Endothelial cell of umbilical vein (primary cell): Measurements from ENCODE around the gene BIRC2. TPM values are rescaled to one million over a fixed set of nuclear protein-coding genes. Genes with fewer than 3 reads are reported as not detected.

ENCODE experiments used
- BruUV-seq: library from RNA; stranded (reverse); fragments of 400-500 nt; replicated peaks from 2 replicates; lab custom pipeline; 2021; lab: Mats Ljungman, UMichigan
- CTCF ChIA-PET: fragments of 300-600, 350-600 bp; sonication (Branson Sonifier 250); formaldehyde crosslinking; loops from one replicate; lab custom pipeline; 2021; ENCODE audit warnings: antibody characterized with exemption, inconsistent platforms; lab: Charles Lee
- POLR2A ChIA-PET: fragments of 300-600, 350-600 bp; sonication (Branson Sonifier 250); formaldehyde crosslinking; loops from one replicate; lab custom pipeline; 2021; ENCODE audit warnings: antibody characterized with exemption, inconsistent platforms; lab: Charles Lee
- DNase-seq: peaks from one replicate; pipeline ENCODE4 v3.0.0-alpha.2; 2011; ENCODE audit warnings: low read depth, low spot score
- FAIRE-seq: peaks from 2 replicates; lab custom pipeline; 2011; peaks lifted over from hg19 to GRCh38; lab: Jason Lieb, UNC
- H2AFZ ChIP-seq: 2 replicates; pipeline ENCODE4 v1.6.0; 2012; ENCODE audit warnings: low read depth, low read length, control low read depth, inconsistent platforms
- H3K27ac ChIP-seq: 2 replicates; pipeline ENCODE4 v1.5.1; 2011; ENCODE audit warnings: low read depth, mild to moderate bottlenecking, control low read depth, low read length, moderate library complexity; ENCODE audit not compliant: insufficient read depth
- H3K27me3 ChIP-seq, 2 experiments: 2 replicates each; pipeline versions ENCODE4 v1.6.0 to v1.6.1; 2011; ENCODE audit warnings: low read length in 2 of 2, mixed read lengths in 1 of 2; ENCODE audit not compliant: control insufficient read depth in 2 of 2, insufficient read depth in 2 of 2
- H3K36me3 ChIP-seq, 2 experiments: 2 replicates in 1 of 2; 3 replicates in 1 of 2; pipeline ENCODE4 v1.5.1; 2011; ENCODE audit warnings: low read length in 2 of 2, mild to moderate bottlenecking in 1 of 2, moderate library complexity in 1 of 2; ENCODE audit not compliant: control insufficient read depth in 2 of 2, insufficient read depth in 2 of 2; ENCODE audit errors: extremely low read depth in 1 of 2
- H3K4me1 ChIP-seq: 3 replicates; pipeline ENCODE4 v1.5.1; 2011; ENCODE audit warnings: mild to moderate bottlenecking, low read length; ENCODE audit not compliant: control insufficient read depth, insufficient read depth; ENCODE audit errors: extremely low read depth
- H3K4me2 ChIP-seq: 2 replicates; pipeline ENCODE4 v1.6.1; 2011; ENCODE audit warnings: low read length, control low read depth, mixed read lengths; ENCODE audit not compliant: insufficient read depth
- H3K4me3 ChIP-seq, 3 experiments: fragments of 200-600 bp in 1 of 3; sonication (generic), shearing (Covaris generic) in 1 of 3; replicated peaks in 1 of 3; 2 replicates each; pipeline ENCODE4 v1.5.1; 2011 to 2016; ENCODE audit warnings: control low read depth in 3 of 3, low read length in 3 of 3, mild to moderate bottlenecking in 2 of 3, inconsistent platforms in 1 of 3, low read depth in 1 of 3, moderate library complexity in 1 of 3; ENCODE audit not compliant: insufficient read depth in 1 of 3
- H3K79me2 ChIP-seq: 2 replicates; pipeline ENCODE4 v1.6.0; 2012; ENCODE audit warnings: low read length, inconsistent platforms; ENCODE audit not compliant: control insufficient read depth, insufficient read depth
- H3K9ac ChIP-seq: replicated peaks from 2 replicates; pipeline ENCODE3; 2011; ENCODE audit warnings: low read length, control low read depth; ENCODE audit not compliant: insufficient read depth; ENCODE audit errors: extremely low read depth
- H3K9me1 ChIP-seq: replicated peaks from 3 replicates; pipeline ENCODE4 v1.6.0; 2011; ENCODE audit warnings: mild to moderate bottlenecking, low read length; ENCODE audit not compliant: control insufficient read depth, insufficient read depth; ENCODE audit errors: extremely low read depth
- H3K9me3 ChIP-seq: replicated peaks from 2 replicates; pipeline ENCODE4 v1.5.1; 2012; ENCODE audit warnings: low read length, inconsistent platforms; ENCODE audit not compliant: control insufficient read depth, insufficient read depth
- H4K20me1 ChIP-seq: replicated peaks from 2 replicates; pipeline ENCODE3; 2011; ENCODE audit warnings: mild to moderate bottlenecking, low read length; ENCODE audit not compliant: control insufficient read depth, insufficient read depth; ENCODE audit errors: extremely low read depth
- CTCF ChIP-seq, 2 donors: IDR thresholded peaks; 1 replicate in 1 of 2; 2 replicates in 1 of 2; pipeline ENCODE4 v1.5.1; 2011; ENCODE audit warnings: low read length in 2 of 2, mild to moderate bottlenecking in 2 of 2, moderate library complexity in 2 of 2, control low read depth in 1 of 2, inconsistent platforms in 1 of 2, low read depth in 1 of 2; ENCODE audit not compliant: insufficient read depth in 1 of 2; ENCODE audit errors: extremely low read depth in 1 of 2
- EZH2 ChIP-seq: IDR thresholded peaks from 2 replicates; pipeline ENCODE4 v1.6.1; 2012; ENCODE audit warnings: borderline replicate concordance, low read depth, mild to moderate bottlenecking, moderate library complexity, low read length, inconsistent platforms; ENCODE audit not compliant: severe bottlenecking
- FOS ChIP-seq: IDR thresholded peaks from 2 replicates; pipeline ENCODE4 v1.6.1; 2011; ENCODE audit warnings: mild to moderate bottlenecking, low read length, moderate library complexity, borderline replicate concordance; ENCODE audit not compliant: insufficient read depth
- GATA2 ChIP-seq: IDR thresholded peaks from 2 replicates; pipeline ENCODE4 v1.7.0; 2011; ENCODE audit warnings: low read depth, mild to moderate bottlenecking, moderate library complexity, mixed read lengths, low read length; ENCODE audit not compliant: insufficient read length, insufficient read depth
- JUN ChIP-seq: IDR thresholded peaks from 2 replicates; pipeline ENCODE4 v1.6.1; 2011; ENCODE audit warnings: borderline replicate concordance, low read depth; ENCODE audit not compliant: insufficient read length, insufficient read depth
- MAX ChIP-seq: IDR thresholded peaks from 2 replicates; pipeline ENCODE4 v1.6.1; 2011; ENCODE audit not compliant: insufficient read depth, insufficient read length
- MYC ChIP-seq: IDR thresholded peaks from one replicate; pipeline ENCODE4 v1.6.1; 2011; ENCODE audit warnings: mild to moderate bottlenecking, low read depth, low read length
- POLR2A ChIP-seq: IDR thresholded peaks from 2 replicates; pipeline ENCODE4 v1.6.1; 2012; ENCODE audit warnings: low read depth, mild to moderate bottlenecking, control low read depth, low read length
- POLR2AphosphoS5 ChIP-seq: IDR thresholded peaks from 2 replicates; pipeline ENCODE4 v1.6.1; 2012; ENCODE audit warnings: low read depth, mild to moderate bottlenecking, control low read depth, low read length, moderate library complexity; ENCODE audit not compliant: insufficient read depth
- dilution Hi-C: fragments of 300-500 bp; cut with MboI; formaldehyde crosslinking; loops from one replicate; pipeline ENCODE4 v1.15.0; 2019; ENCODE audit warnings: low sequenced_read_pairs; ENCODE audit not compliant: extremely low pct_ligation_motif_present
- intact Hi-C: fragments of 100-400 bp; cut with micrococcal nuclease; formaldehyde crosslinking; loops from one replicate; pipeline ENCODE4 v1.10.0; 2022
- polyA plus RNA-seq, 4 experiments: library from polyadenylated mRNA; depleted of rRNA in 3 of 4; stranded (reverse) in 3 of 4; unstranded in 1 of 4; fragments of >200 nt; gene quantifications; 2 replicates each; pipeline versions ENCODE4 v1.2.1 to v1.2.3, GENCODE V29; 2011 to 2012; ENCODE audit warnings: missing spikeins in 1 of 4
- total RNA-seq: library from RNA; stranded (reverse); gene quantifications from 2 replicates; pipeline ENCODE4 v1.2.3, GENCODE V29; 2021

The BIRC2 gene
- total and polyA plus RNA-seq, 2 donors (not counting 3 experiments of a cell fraction or from before 2014, with no cell fraction given): 42.8 to 47.3 TPM

GRCh38 chr11:102406099-102406498 is 59.1 kb downstream of the BIRC2 start:
- FAIRE-seq (no peak), DNase-seq (no peak)
- peaks cover 4 to 5% of the 10 kb centered on the region in 2 experiments for H3K36me3 ChIP-seq
- TF ChIP-seq FOS (no peak), MYC (no peak), MAX (no peak), JUN (no peak), CTCF (IDR thresholded peaks at IDR 0.05; ENCODE audit: extremely low read depth in 1 of 2, insufficient read depth in 1 of 2, low read depth in 1 of 2, low read length in 2 of 2) (no peak), EZH2 (no peak), GATA2 (no peak), POLR2A (no peak), POLR2AphosphoS5 (no peak)
- H3K27me3 ChIP-seq: no peaks in the 10 kb centered on the region
- POLR2A ChIA-PET: interaction anchor here (0.6 kb wide), 1 partner anchor 16 kb away, joined by 3 read pairs; no protein-coding TSS in a partner anchor
- H3K27ac ChIP-seq: no peak overlapping the region
- dilution Hi-C loops: no loop called here
- H3K9me3 ChIP-seq: no peaks in the 10 kb centered on the region
- H3K9me1 ChIP-seq: no peaks in the 10 kb centered on the region
- no peak overlapping the region for H2AFZ ChIP-seq
- no peak overlapping the region for H3K4me3 ChIP-seq
- intact Hi-C loops: no loop called here
- BruUV-seq: no TSS peak
- H3K4me1 ChIP-seq: no peaks in the 10 kb centered on the region
- CTCF ChIA-PET: interaction anchor here (0.9 to 1.9 kb wide), 7 partner anchors 12 to 261 kb away, joined by 3 to 6 read pairs (median 4); no protein-coding TSS in a partner anchor
- H3K79me2 ChIP-seq: peaks cover 58% of the 10 kb centered on the region
- no peak overlapping the region for H3K9ac ChIP-seq
- no peak overlapping the region for H3K4me2 ChIP-seq
- peaks cover 3% of the 10 kb centered on the region for H4K20me1 ChIP-seq
